NOMO-1 (cell line): ENCODE measurements around the gene PMP22.
"Not testable (repeated sequence)": the region's sequence is repeated elsewhere in the genome, so short reads cannot be mapped to it uniquely, and the experiment has no call there.

Source experiments
- DNase-seq, 2 experiments: peaks; one replicate each; lab custom pipeline; 2025; ENCODE audit not compliant: unreplicated experiment in 2 of 2; lab: John Stamatoyannopoulos, UW

The PMP22 gene

DNA sequence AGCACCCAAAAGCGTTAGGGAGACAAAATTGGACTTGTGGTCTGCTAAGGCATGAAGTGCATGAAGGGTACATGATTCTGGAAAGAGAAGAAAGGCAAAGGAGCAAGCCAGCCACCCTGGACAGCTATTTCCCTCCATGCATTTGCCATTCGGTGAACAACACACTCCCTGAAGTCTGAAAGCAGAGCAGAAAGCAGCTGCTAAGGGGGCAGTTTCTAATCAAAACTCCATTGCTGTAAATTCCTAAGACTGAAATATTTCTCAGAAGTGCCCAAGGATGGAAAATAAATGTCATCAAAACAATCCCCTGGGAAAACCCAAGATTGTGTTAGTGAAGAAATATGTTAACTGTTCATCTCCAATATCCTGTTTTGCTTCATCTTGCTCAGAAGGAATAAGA, 44.3 kb downstream of the PMP22 start:
- DNase-seq, result no peak

- DNase-seq, result no peak
Measured at GRCh38 chr17:15216481-15216880, 48.6 kb downstream of the PMP22 start.

DNA sequence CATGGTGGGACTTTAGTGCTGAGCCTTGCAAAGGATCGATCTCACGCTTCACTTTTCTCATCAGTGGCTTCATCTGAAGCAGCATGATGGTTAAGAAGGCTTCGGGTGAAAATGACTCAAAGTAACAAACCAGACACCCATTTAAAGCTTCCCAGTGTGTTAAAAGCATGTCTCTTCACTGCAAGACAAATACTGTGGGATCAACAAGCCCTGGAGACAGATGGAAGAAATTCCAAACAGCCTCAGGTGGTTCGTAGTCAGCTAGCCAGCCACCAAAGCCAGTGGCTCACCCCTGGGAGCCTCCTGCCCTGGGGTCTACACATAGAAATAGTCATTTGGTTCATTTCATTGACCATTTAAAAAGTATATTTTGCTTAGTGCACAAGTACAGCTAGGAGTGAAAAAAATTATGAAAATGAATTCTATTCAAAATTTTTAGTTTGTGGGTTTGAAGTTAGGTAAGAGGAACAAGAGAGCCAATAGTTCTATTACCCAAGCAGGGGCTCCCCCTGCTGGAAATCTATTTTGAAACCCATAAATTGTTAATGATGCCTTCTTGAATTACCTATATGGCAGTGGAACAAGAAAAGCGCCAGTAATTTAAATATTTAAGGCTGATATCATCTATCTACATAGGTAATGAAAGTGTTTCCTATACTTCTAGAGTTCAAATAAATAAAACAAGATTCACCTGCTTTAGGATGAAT, 51.6 kb downstream of the PMP22 start:
- peak in 1 of 2 experiments; percentile 44 for DNase-seq

DNA sequence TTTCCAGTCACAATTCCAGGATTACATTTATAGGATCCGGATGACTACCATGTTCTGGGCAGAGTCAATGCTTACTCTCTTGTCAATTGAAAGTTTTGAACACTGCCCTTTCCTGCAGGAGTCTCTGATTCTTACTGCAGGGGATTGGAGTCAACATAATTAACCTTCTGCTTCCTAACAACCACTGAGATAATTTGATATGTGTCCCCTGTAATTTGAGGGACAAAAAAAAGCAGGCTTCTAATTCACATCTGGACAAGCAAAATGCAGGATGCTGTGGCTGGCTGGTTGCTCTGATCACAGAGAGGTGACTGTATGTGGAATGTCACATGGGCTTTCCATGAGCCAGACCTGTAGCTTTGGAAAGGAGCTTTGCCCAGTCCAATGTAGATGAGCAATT, 54.9 kb downstream of the PMP22 start:
- no peak for DNase-seq

DNA sequence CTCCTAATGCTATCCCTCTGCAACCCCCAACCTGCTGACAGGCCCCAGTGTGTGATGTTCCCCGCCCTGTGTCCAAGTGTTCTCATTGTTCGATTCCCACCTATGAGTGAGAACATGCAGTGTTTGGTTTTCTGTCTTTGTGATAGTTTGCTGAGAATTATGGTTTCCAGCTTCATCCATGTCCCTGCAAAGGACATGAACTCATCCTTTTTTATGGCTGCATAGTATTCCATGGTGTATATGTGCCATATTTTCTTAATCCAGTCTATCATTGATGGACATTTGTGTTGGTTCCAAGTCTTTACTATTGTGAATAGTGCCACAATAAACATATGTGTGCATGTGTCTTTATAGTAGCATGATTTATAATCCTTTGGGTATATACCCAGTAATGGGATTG, 62.1 kb downstream of the PMP22 start:
- DNase-seq, result not testable (repeated sequence)

DNA sequence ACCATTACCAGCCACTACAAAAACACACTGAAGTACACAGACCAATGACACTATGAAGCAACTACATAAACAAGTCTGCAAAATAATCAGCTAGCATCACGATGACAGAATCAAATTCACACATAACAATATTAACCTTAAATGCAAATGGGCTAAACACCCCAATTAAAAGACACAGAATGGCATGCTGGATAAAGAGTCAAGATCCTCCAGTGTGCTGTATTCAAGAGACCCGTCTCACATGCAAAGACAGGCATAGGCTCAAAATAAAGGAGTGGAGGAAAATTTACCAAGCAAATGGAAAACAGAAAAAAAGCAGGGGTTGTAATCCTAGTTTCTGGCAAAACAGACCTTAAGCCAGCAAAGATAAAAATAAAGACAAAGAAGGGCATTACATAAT, 64.6 kb downstream of the PMP22 start:
- not testable (repeated sequence) for DNase-seq

GRCh38 chr17:15197229-15197628, 67.9 kb downstream of the PMP22 start:
- DNase-seq, result no peak

DNA sequence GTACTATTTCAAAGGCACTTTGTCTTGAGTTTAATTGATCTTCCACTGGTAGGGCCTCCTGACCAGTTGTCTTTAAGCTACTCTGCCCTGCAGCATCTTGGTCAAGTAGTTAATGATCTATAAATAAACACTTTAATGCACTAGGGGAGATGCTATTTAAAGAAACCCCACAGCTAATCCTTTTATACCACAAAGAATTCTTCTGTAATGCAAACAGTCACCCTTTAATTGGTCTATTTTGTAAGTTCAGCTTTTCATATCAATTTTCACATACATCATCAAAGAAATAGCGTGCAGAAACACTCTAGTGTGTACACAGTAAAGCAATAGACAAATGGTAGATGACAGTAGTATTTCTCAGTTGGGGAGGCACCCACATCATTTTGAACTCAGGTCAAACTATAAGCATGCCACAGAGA, 70.3 kb downstream of the PMP22 start:
- no peak for DNase-seq

- DNase-seq, result peak; percentile 1 to 9
Measured at GRCh38 chr17:15185625-15185991, 79.5 kb downstream of the PMP22 start.

DNA sequence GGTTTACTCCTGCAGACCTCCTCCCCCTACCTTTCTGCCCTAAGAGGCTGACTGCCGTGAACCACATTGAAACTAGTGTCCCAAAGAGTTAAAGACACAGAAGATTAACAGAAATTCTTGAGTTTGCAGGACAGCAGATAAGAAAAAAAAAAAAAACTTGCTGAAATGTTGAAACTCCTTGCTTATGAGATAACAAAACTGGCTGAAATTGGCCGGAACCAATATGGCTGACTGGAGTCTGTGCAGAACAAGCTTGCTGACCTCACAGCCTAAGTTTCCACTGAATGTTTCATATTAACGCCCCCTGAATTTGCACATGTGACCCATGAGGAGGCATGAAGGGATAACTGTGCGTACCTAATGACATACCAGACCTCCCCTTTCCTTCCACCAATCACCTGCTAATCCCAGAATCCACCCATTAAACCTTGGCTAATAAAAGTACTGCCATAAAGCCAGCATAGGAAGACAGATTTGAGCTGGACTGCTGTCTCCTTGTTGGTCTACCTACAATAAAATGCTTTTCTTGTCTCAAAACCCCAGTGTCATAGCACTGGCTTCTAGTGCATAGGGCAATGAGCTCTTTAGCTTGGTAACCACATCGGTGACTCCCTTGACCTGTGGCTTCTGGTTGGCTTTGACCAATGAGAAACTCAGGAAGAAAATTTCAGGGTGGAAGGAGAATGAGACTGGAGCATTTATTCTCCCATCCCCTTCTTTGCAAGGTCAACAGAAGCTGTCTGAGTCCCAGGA, 80.1 kb downstream of the PMP22 start:
- no peak for DNase-seq

- no peak for DNase-seq
Measured at GRCh38 chr17:15181816-15182215, 83.3 kb downstream of the PMP22 start.

DNA sequence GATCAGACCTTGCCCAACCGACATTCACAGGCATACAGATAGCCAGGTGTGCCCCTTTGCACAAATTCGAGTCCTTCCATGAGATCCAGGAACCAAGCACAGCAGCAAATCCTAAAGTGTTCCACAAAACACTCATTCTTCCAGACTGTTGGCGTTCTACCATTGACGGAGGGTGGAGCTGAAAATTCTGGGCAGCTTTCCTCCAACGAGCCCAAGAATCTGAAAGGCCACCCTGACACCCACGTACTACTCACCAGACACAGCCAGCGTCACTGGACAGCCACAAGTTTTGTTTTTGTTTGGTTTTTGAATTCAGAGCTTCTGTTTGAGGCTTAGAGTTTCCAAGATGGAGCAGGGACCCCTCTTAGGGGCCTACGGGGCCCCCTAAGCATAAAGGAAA, 83.8 kb downstream of the PMP22 start:
- no peak for DNase-seq

DNA sequence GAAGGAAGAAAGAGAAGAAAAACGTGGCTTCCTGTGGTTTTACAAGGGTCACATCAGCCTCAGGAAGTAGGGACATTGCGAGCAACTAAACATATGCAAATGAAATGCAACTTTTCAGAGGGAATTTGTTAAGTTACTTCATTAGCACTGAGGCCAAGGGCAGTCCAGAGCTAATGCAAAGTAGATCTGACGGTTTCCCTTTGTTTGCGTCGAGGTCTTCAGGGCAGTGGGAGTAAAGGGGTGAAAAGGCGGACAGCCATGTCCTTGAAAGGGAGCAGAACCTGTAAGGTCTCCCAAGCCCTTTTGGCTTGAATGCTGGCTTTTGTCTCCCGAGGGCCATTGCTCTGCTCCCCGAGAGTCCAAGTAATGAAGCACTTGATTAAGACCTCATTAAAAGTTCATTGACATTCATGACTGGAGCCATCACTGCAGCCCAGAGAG, 85.0 kb downstream of the PMP22 start:
- DNase-seq, result no peak
